ENCODE results near the gene PLB1.

DNA sequence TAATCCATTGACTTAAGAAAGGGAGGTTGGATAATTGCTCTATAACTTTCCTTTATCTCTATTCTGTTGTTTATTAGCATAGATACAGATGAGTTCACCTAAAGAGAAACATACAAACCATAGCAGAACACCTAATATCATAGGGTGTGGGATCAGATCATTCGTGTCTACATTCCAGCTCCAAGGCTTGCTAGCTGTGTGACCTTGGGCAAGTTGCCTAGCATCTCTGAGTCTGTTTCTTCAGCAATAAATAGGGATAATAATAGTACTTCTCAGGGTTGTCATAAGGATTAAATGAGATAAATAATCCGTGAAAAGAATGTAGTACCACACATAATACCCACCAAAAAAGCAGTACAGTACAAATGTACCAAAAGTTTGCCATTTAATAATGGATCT is 126.2 kb downstream of the PLB1 start:
- TF ChIP-seq, protein P1, sequence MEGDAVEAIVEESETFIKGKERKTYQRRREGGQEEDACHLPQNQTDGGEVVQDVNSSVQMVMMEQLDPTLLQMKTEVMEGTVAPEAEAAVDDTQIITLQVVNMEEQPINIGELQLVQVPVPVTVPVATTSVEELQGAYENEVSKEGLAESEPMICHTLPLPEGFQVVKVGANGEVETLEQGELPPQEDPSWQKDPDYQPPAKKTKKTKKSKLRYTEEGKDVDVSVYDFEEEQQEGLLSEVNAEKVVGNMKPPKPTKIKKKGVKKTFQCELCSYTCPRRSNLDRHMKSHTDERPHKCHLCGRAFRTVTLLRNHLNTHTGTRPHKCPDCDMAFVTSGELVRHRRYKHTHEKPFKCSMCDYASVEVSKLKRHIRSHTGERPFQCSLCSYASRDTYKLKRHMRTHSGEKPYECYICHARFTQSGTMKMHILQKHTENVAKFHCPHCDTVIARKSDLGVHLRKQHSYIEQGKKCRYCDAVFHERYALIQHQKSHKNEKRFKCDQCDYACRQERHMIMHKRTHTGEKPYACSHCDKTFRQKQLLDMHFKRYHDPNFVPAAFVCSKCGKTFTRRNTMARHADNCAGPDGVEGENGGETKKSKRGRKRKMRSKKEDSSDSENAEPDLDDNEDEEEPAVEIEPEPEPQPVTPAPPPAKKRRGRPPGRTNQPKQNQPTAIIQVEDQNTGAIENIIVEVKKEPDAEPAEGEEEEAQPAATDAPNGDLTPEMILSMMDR (IDR thresholded peaks at IDR 0.05): no peak
- TF ChIP-seq POLR2A (IDR thresholded peaks at IDR 0.05): no peak

Measured in esophagus squamous epithelium (tissue), 4 donors.